GM18498 (cell line): Measurements from ENCODE around the gene ARRDC4.

Experiments
- ATAC-seq: cut with Tn5 transposase; IDR thresholded peaks from one replicate; pipeline ENCODE4 v1.9.1; 2021; ENCODE audit warnings: mild to moderate bottlenecking, moderate library complexity; ENCODE audit not compliant: unreplicated experiment

Gene ARRDC4

GRCh38 chr15:97995881-97996603 is 35.5 kb downstream of the ARRDC4 start:
- ATAC-seq = no peak

- no peak for ATAC-seq
Observed at GRCh38 chr15:97998307-97999071, 38.0 kb downstream of the ARRDC4 start.

- ATAC-seq = no peak
Observed at GRCh38 chr15:98000249-98001203, 40.0 kb downstream of the ARRDC4 start.

- no peak for ATAC-seq
Observed at GRCh38 chr15:98001663-98002194, 41.2 kb downstream of the ARRDC4 start.

GRCh38 chr15:98002419-98002818 is 41.9 kb downstream of the ARRDC4 start:
- ATAC-seq = no peak

GRCh38 chr15:98002866-98003265 is 42.4 kb downstream of the ARRDC4 start:
- ATAC-seq = no peak

GRCh38 chr15:98003518-98003917 is 43.0 kb downstream of the ARRDC4 start:
- no peak for ATAC-seq

- ATAC-seq = no peak
Observed at GRCh38 chr15:98003996-98004395, 43.5 kb downstream of the ARRDC4 start.

GRCh38 chr15:98005659-98006058 is 45.2 kb downstream of the ARRDC4 start:
- ATAC-seq = no peak

GRCh38 chr15:98009169-98009568 is 48.7 kb downstream of the ARRDC4 start:
- no peak for ATAC-seq

GRCh38 chr15:98009971-98010370 is 49.5 kb downstream of the ARRDC4 start:
- ATAC-seq = no peak

GRCh38 chr15:98012354-98012753 is 51.9 kb downstream of the ARRDC4 start:
- no peak for ATAC-seq

- no peak for ATAC-seq
Observed at GRCh38 chr15:98013631-98014030, 53.1 kb downstream of the ARRDC4 start.

- ATAC-seq = no peak
Observed at GRCh38 chr15:98017150-98017964, 56.9 kb downstream of the ARRDC4 start.

- ATAC-seq = no peak
Observed at GRCh38 chr15:98018761-98019351, 58.4 kb downstream of the ARRDC4 start.
